Keratinocyte (primary cell): ENCODE results near the gene HYAL1. TPM values are rescaled to one million over a fixed set of nuclear protein-coding genes. Genes with fewer than 3 reads are reported as not detected.

Experiments
- DNase-seq: peaks from one replicate; pipeline ENCODE4 v3.0.0-alpha.2; 2011; ENCODE audit warnings: low read depth, missing footprints, low spot score
- FAIRE-seq: peaks from 2 replicates; lab custom pipeline; 2011; peaks lifted over from hg19 to GRCh38; lab: Jason Lieb, UNC
- H2AFZ ChIP-seq: 2 replicates; pipeline ENCODE4 v1.6.0; 2012; ENCODE audit warnings: low read length, control low read depth, inconsistent platforms; ENCODE audit not compliant: control insufficient read depth
- H3K27ac ChIP-seq: 2 replicates; pipeline ENCODE4 v1.5.1; 2011; ENCODE audit warnings: low read length; ENCODE audit not compliant: control insufficient read depth, insufficient read depth
- H3K27me3 ChIP-seq: 3 replicates; pipeline ENCODE4 v1.6.0; 2011; ENCODE audit warnings: low read length; ENCODE audit not compliant: control insufficient read depth, insufficient read depth; ENCODE audit errors: extremely low read depth
- H3K36me3 ChIP-seq, 2 experiments: 2 replicates in 1 of 2; 3 replicates in 1 of 2; pipeline ENCODE4 v1.5.1; 2011; ENCODE audit warnings: low read length in 2 of 2, mild to moderate bottlenecking in 1 of 2; ENCODE audit not compliant: control insufficient read depth in 2 of 2, insufficient read depth in 2 of 2; ENCODE audit errors: extremely low read depth in 1 of 2
- H3K4me1 ChIP-seq: 3 replicates; pipeline ENCODE4 v1.5.1; 2011; ENCODE audit warnings: low read length; ENCODE audit not compliant: control insufficient read depth, insufficient read depth; ENCODE audit errors: extremely low read depth
- H3K4me2 ChIP-seq: 3 replicates; pipeline ENCODE4 v1.6.0; 2011; ENCODE audit warnings: low read depth, low read length; ENCODE audit not compliant: control insufficient read depth, insufficient read depth; ENCODE audit errors: extremely low read depth
- H3K4me3 ChIP-seq, 3 experiments: fragments of 200-600 bp in 1 of 3; sonication (generic) in 1 of 3; 2 replicates in 2 of 3; 3 replicates in 1 of 3; pipeline ENCODE4 v1.5.1; 2011 to 2016; ENCODE audit warnings: low read length in 3 of 3, mild to moderate bottlenecking in 3 of 3, control low read depth in 2 of 3, inconsistent platforms in 1 of 3, low read depth in 1 of 3, mixed read lengths in 1 of 3, mixed run types in 1 of 3, moderate library complexity in 1 of 3; ENCODE audit not compliant: control insufficient read depth in 2 of 3, insufficient read depth in 2 of 3; ENCODE audit errors: extremely low read depth in 1 of 3
- H3K79me2 ChIP-seq: 2 replicates; pipeline ENCODE4 v1.6.0; 2012; ENCODE audit warnings: low read length; ENCODE audit not compliant: control insufficient read depth, insufficient read depth
- H3K9ac ChIP-seq: 3 replicates; pipeline ENCODE4 v1.6.0; 2011; ENCODE audit warnings: low read length; ENCODE audit not compliant: control insufficient read depth, insufficient read depth; ENCODE audit errors: extremely low read depth
- H3K9me1 ChIP-seq: 3 replicates; pipeline ENCODE4 v1.6.0; 2011; ENCODE audit warnings: low read length; ENCODE audit not compliant: control insufficient read depth, insufficient read depth; ENCODE audit errors: extremely low read depth
- H3K9me3 ChIP-seq: 2 replicates; pipeline ENCODE4 v1.5.1; 2012; ENCODE audit warnings: low read depth, low read length; ENCODE audit not compliant: control insufficient read depth
- H4K20me1 ChIP-seq: 3 replicates; pipeline ENCODE4 v1.6.0; 2011; ENCODE audit warnings: low read length; ENCODE audit not compliant: control insufficient read depth, insufficient read depth; ENCODE audit errors: extremely low read depth
- CTCF ChIP-seq, 3 experiments: IDR thresholded peaks in 1 of 3; conservative IDR thresholded peaks in 1 of 3; optimal IDR thresholded peaks in 1 of 3; 2 replicates in 2 of 3; 3 replicates in 1 of 3; pipeline versions ENCODE3 to v1.5.1; 2011; ENCODE audit warnings: low read length in 3 of 3, mild to moderate bottlenecking in 3 of 3, moderate library complexity in 2 of 3, control low read depth in 1 of 3, inconsistent platforms in 1 of 3; ENCODE audit not compliant: insufficient read depth in 2 of 3; ENCODE audit errors: extremely low read depth in 1 of 3
- EZH2 ChIP-seq: IDR thresholded peaks from one replicate; pipeline ENCODE4 v1.6.1; 2012; ENCODE audit warnings: inconsistent platforms, mild to moderate bottlenecking, low read length, moderate library complexity
- dilution Hi-C: fragments of 300-500 bp; cut with MboI; formaldehyde crosslinking; loops from one replicate; pipeline ENCODE4 v1.7.0; 2020; ENCODE audit warnings: low sequenced_read_pairs; ENCODE audit not compliant: extremely low pct_ligation_motif_present
- polyA plus RNA-seq, 5 experiments: library from polyadenylated mRNA; depleted of rRNA in 3 of 5; stranded (reverse) in 3 of 5; stranded (forward) in 1 of 5; unstranded in 1 of 5; fragments of >200 nt; gene quantifications; 1 replicate in 1 of 5; 2 replicates in 3 of 5; 3 replicates in 1 of 5; pipeline versions ENCODE4 v1.2.1 to v1.2.3, GENCODE V29; 2011 to 2012; ENCODE audit warnings: missing spikeins in 2 of 5, low read depth in 1 of 5, low replicate concordance in 1 of 5

The HYAL1 gene
- polyA plus RNA-seq, 1 donor (not counting 4 experiments of a cell fraction or from before 2014, with no cell fraction given), result 13.9 TPM

- DNase-seq, result no peak
- Histone ChIP-seq H3K79me2 (no peaks in the 10 kb centered on the region), H3K9me3 (no peaks in the 10 kb centered on the region), H3K27me3 (peaks cover 3% of the 10 kb centered on the region), H3K4me3 (no peak overlapping the region), H3K9me1 (peaks cover 2% of the 10 kb centered on the region), H3K9ac (no peak overlapping the region), H2AFZ (no peak overlapping the region), H4K20me1 (no peaks in the 10 kb centered on the region), H3K4me1 (peaks cover 33% of the 10 kb centered on the region), H3K4me2 (no peak overlapping the region), H3K27ac (no peak overlapping the region), H3K36me3 (no peaks in the 10 kb centered on the region)
- FAIRE-seq, result no peak
- dilution Hi-C loops, result no loop called here
- TF ChIP-seq CTCF (optimal IDR thresholded peaks at IDR 0.05 in 1 of 3, IDR thresholded peaks at IDR 0.05 in 1 of 3, conservative IDR thresholded peaks at IDR 0.05 in 1 of 3; ENCODE audit: extremely low read depth in 1 of 3, insufficient read depth in 2 of 3, low read length in 3 of 3) (no peak), EZH2 (no peak)
Measured at GRCh38 chr3:50266017-50266416, 37.4 kb downstream of the HYAL1 start.

- Histone ChIP-seq H3K4me2 (no peak overlapping the region), H4K20me1 (no peaks in the 10 kb centered on the region), H3K4me3 (no peak overlapping the region), H3K9me1 (peaks cover 2% of the 10 kb centered on the region), H2AFZ (no peak overlapping the region), H3K9me3 (no peaks in the 10 kb centered on the region), H3K4me1 (peaks cover 32% of the 10 kb centered on the region), H3K27me3 (peaks cover 3% of the 10 kb centered on the region), H3K79me2 (no peaks in the 10 kb centered on the region), H3K9ac (no peak overlapping the region), H3K36me3 (no peaks in the 10 kb centered on the region), H3K27ac (no peak overlapping the region)
- dilution Hi-C loops, result no loop called here
- no peak for FAIRE-seq
- no peak for TF ChIP-seq CTCF (optimal IDR thresholded peaks at IDR 0.05 in 1 of 3, IDR thresholded peaks at IDR 0.05 in 1 of 3, conservative IDR thresholded peaks at IDR 0.05 in 1 of 3; ENCODE audit: extremely low read depth in 1 of 3, insufficient read depth in 2 of 3, low read length in 3 of 3)
- no peak for TF ChIP-seq EZH2
- DNase-seq, result no peak
Measured at GRCh38 chr3:50265571-50265970, 37.8 kb downstream of the HYAL1 start.
